Natural killer cell (primary cell): ENCODE data around the gene NANS. TPM values are rescaled to one million over a fixed set of nuclear protein-coding genes. Genes with fewer than 3 reads are reported as not detected.
A peak's percentile ranks its signal among the peaks of the same experiment; 100 is the strongest.
"Not testable (repeated sequence)": the region's sequence is repeated elsewhere in the genome, so short reads cannot be mapped to it uniquely, and the experiment has no call there.

Experiments used
- ATAC-seq, 3 donors: fragments of 150-1000 bp in 2 of 3; fragments of 200-7000 bp in 1 of 3; cut with Tn5 transposase; 1 replicate in 1 of 3; 2 replicates in 2 of 3; pipeline ENCODE4 v1.10.0; 2021; ENCODE audit warnings: mild to moderate bottlenecking in 2 of 3, moderate library complexity in 2 of 3
- DNase-seq, 2 donors: peaks; one replicate each; pipeline versions ENCODE4 v3.0.0 to v3.0.0-alpha.2; 2013 to 2021; ENCODE audit warnings: mixed read lengths in 1 of 2
- H3K27ac ChIP-seq: one replicate; pipeline ENCODE4 v1.5.1; 2013; ENCODE audit warnings: mild to moderate bottlenecking, low read length
- H3K27me3 ChIP-seq: one replicate; pipeline ENCODE4 v1.6.1; 2013; ENCODE audit warnings: low read length; ENCODE audit not compliant: control insufficient read depth, insufficient read depth
- H3K36me3 ChIP-seq: one replicate; pipeline ENCODE4 v1.6.1; 2013; ENCODE audit warnings: low read length; ENCODE audit not compliant: control insufficient read depth, insufficient read depth
- H3K4me1 ChIP-seq: one replicate; pipeline ENCODE4 v1.6.1; 2013; ENCODE audit warnings: low read length; ENCODE audit not compliant: control insufficient read depth, insufficient read depth
- H3K4me3 ChIP-seq: one replicate; pipeline ENCODE4 v1.5.1; 2013; ENCODE audit warnings: low read length
- H3K9me3 ChIP-seq: one replicate; pipeline ENCODE4 v1.6.1; 2013; ENCODE audit warnings: low read length; ENCODE audit not compliant: control insufficient read depth, insufficient read depth
- H3K27ac Mint-ChIP-seq, 2 donors: one replicate each; pipeline ENCODE4 v1.8.0; 2022; ENCODE audit warnings: mild to moderate bottlenecking in 2 of 2, mixed read lengths in 2 of 2, moderate library complexity in 1 of 2
- H3K27me3 Mint-ChIP-seq, 2 donors: one replicate each; pipeline ENCODE4 v1.8.0; 2022; ENCODE audit warnings: low read depth in 2 of 2, mixed read lengths in 2 of 2
- H3K36me3 Mint-ChIP-seq: one replicate; pipeline ENCODE4 v1.8.0; 2022; ENCODE audit warnings: mixed read lengths
- H3K4me1 Mint-ChIP-seq, 2 donors: one replicate each; pipeline ENCODE4 v1.8.0; 2022; ENCODE audit warnings: mixed read lengths in 2 of 2
- H3K4me3 Mint-ChIP-seq: one replicate; pipeline ENCODE4 v1.8.0; 2022; ENCODE audit warnings: mild to moderate bottlenecking, moderate library complexity, mixed read lengths
- H3K9me3 Mint-ChIP-seq, 2 donors: one replicate each; pipeline ENCODE4 v1.8.0; 2022; ENCODE audit warnings: mixed read lengths in 2 of 2
- CTCF ChIP-seq: fragments of 200-600 bp; IDR thresholded peaks from one replicate; pipeline ENCODE4 v1.8.0; 2022; ENCODE audit warnings: antibody characterized with exemption
- WGBS: methylation state at CpG from one replicate; pipeline ENCODE4 v1.1.7; 2013; ENCODE audit warnings: missing lambda C conversion rate; ENCODE audit not compliant: insufficient coverage; 5-methylcytosine and 5-hydroxymethylcytosine counted together
- intact Hi-C: fragments of 100-400 bp; cut with micrococcal nuclease; formaldehyde crosslinking; loops from one replicate; pipeline ENCODE4 v1.14.2; 2022
- total RNA-seq, 4 donors: library from RNA; stranded (reverse); fragments of 120-200 nt in 1 of 4; gene quantifications; one replicate each; pipeline versions ENCODE4 v1.2.3 to v1.2.4, GENCODE V29; 2013 to 2022

NANS gene
- total RNA-seq, 3 donors from 2014 or later (not counting 1 experiment from before 2014, with no cell fraction given): 30.7 to 36.8 (median 34.1) TPM

- intact Hi-C loops: no loop called here
- Mint-ChIP-seq H3K4me3 (peak overlapping the region; percentile 25), H3K27me3 (no peaks in the 10 kb centered on the region), H3K4me1 (peaks cover 22 to 48% of the 10 kb centered on the region in 2 donors), H3K36me3 (no peaks in the 10 kb centered on the region), H3K27ac (peak overlapping the region; percentile 46 to 49), H3K9me3 (no peaks in the 10 kb centered on the region)
- H3K4me3 ChIP-seq: no peak overlapping the region
- DNase-seq: no peak
- H3K36me3 ChIP-seq: peaks cover 48% of the 10 kb centered on the region
- no peak for ATAC-seq
- no peak for TF ChIP-seq CTCF
- 94% methylated on average over 7 of the region's 7 CpGs for WGBS
- H3K9me3 ChIP-seq: no peaks in the 10 kb centered on the region
- H3K27me3 ChIP-seq: no peaks in the 10 kb centered on the region
- H3K27ac ChIP-seq: no peak overlapping the region
- peaks cover 4% of the 10 kb centered on the region for H3K4me1 ChIP-seq
Measured at GRCh38 chr9:98085944-98086343, 29.4 kb downstream of the NANS start.

GRCh38 chr9:98086461-98086860 lies 29.9 kb downstream of the NANS start:
- no peaks in the 10 kb centered on the region for H3K27me3 ChIP-seq
- no peaks in the 10 kb centered on the region for H3K9me3 ChIP-seq
- Mint-ChIP-seq H3K36me3 (no peaks in the 10 kb centered on the region), H3K4me3 (peak overlapping the region; percentile 25), H3K4me1 (peaks cover 22 to 48% of the 10 kb centered on the region in 2 donors), H3K27ac (peak overlapping the region; percentile 49 to 71), H3K27me3 (no peaks in the 10 kb centered on the region), H3K9me3 (no peaks in the 10 kb centered on the region)
- no peak overlapping the region for H3K27ac ChIP-seq
- DNase-seq: no peak
- TF ChIP-seq CTCF: no peak
- no peak overlapping the region for H3K4me3 ChIP-seq
- WGBS: 98% methylated on average over 4 of the region's 4 CpGs
- peaks cover 4% of the 10 kb centered on the region for H3K4me1 ChIP-seq
- intact Hi-C loops: no loop called here
- ATAC-seq: no peak
- H3K36me3 ChIP-seq: peaks cover 43% of the 10 kb centered on the region

GRCh38 chr9:98087420-98088354 lies 31.2 kb downstream of the NANS start:
- Histone ChIP-seq H3K36me3 (peaks cover 32% of the 10 kb centered on the region), H3K4me1 (peaks cover 4% of the 10 kb centered on the region), H3K9me3 (no peaks in the 10 kb centered on the region), H3K27me3 (no peaks in the 10 kb centered on the region), H3K27ac (no peak overlapping the region), H3K4me3 (no peak overlapping the region)
- intact Hi-C loops: no loop called here
- Mint-ChIP-seq H3K27ac (peak overlapping the region; percentile 49 to 85), H3K9me3 (no peaks in the 10 kb centered on the region), H3K27me3 (no peaks in the 10 kb centered on the region), H3K4me1 (peaks cover 22 to 44% of the 10 kb centered on the region in 2 donors), H3K36me3 (peaks cover 3% of the 10 kb centered on the region), H3K4me3 (peak overlapping the region; percentile 78)
- WGBS: 73% methylated on average over 88 of the region's 92 CpGs
- no peak for TF ChIP-seq CTCF
- DNase-seq: peak; percentile 56 to 57
- peak; percentile 84 to 92 (median 89) for ATAC-seq

- H3K4me3 Mint-ChIP-seq, H3K36me3 Mint-ChIP-seq, H3K9me3 ChIP-seq, intact Hi-C loops, H3K27me3 ChIP-seq, DNase-seq, H3K4me1 ChIP-seq, H3K27ac Mint-ChIP-seq, H3K27ac ChIP-seq, H3K9me3 Mint-ChIP-seq, ATAC-seq, H3K4me3 ChIP-seq, H3K27me3 Mint-ChIP-seq: not testable (repeated sequence)
- H3K36me3 ChIP-seq: peaks cover 35% of the 10 kb centered on the region
- H3K4me1 Mint-ChIP-seq: peaks cover 16 to 41% of the 10 kb centered on the region in 2 donors
- 94% methylated on average over 1 of the region's 3 CpGs for WGBS
Measured at GRCh38 chr9:98090674-98091073, 34.1 kb downstream of the NANS start.
